ENCODE data around the gene IL6R. TPM values are rescaled to one million over a fixed set of nuclear protein-coding genes. Genes with fewer than 3 reads are reported as not detected.

IL6R gene
- total and polyA plus RNA-seq, 2 of the 4 experiments (the other 2 are of a cell fraction), result 5.3 to 9.5 TPM

GRCh38 chr1:154501423-154502065 is 96.4 kb downstream of the IL6R start:
- TF ChIP-seq CEBPB (IDR thresholded peaks at IDR 0.05; ENCODE audit: low read depth, low read length) (peak; percentile 80), USF2 (IDR thresholded peaks at IDR 0.05; ENCODE audit: low read depth, low read length) (no peak), CTCF (conservative IDR thresholded peaks at IDR 0.05; ENCODE audit: low read depth, low read length) (no peak), MAFK (IDR thresholded peaks at IDR 0.05; ENCODE audit: low read depth, low read length) (no peak)
- Histone ChIP-seq H3K23ac (ENCODE audit: low read depth, low read length) (no peak overlapping the region), H3K4ac (ENCODE audit: low read depth, low read length) (no peak overlapping the region), H4K8ac (ENCODE audit: low read depth in 2 of 2, low read length in 2 of 2) (no peak overlapping the region), H3K9ac (ENCODE audit: low read depth, low read length) (no peak overlapping the region), H3K36me3 (ENCODE audit: control insufficient read depth, insufficient read depth, low read length) (no peaks in the 10 kb centered on the region), H4K20me1 (ENCODE audit: insufficient read depth, low read length) (no peaks in the 10 kb centered on the region), H3K79me1 (ENCODE audit: low read depth in 1 of 2, low read length in 2 of 2) (no peaks in the 10 kb centered on the region), H3K4me1 (ENCODE audit: control insufficient read depth, insufficient read depth, low read length) (peaks cover 2% of the 10 kb centered on the region; the same call in 1 of the 2 replicates), H3K4me3 (ENCODE audit: insufficient read depth, low read depth, low read length) (peak overlapping the region; percentile 2; the same call in 1 of the 2 replicates), H3K27ac (ENCODE audit: insufficient read depth, low read length) (no peak overlapping the region), H3K56ac (ENCODE audit: extremely low read depth, insufficient read depth, low read length) (no peak overlapping the region), H2AK9ac (replicated peaks; ENCODE audit: low read depth, low read length, poor library complexity) (peak overlapping the region; percentile 37), H3K18ac (ENCODE audit: low read depth, low read length) (no peak overlapping the region), H3K14ac (replicated peaks; ENCODE audit: low read depth, low read length) (no peak overlapping the region), H2AK5ac (ENCODE audit: low read depth, low read length) (no peak overlapping the region), H2BK20ac (ENCODE audit: low read depth, low read length) (no peak overlapping the region), H3K4me2 (ENCODE audit: low read depth, low read length) (no peak overlapping the region; the same call in 1 of the 2 replicates), H3K27me3 (ENCODE audit: control insufficient read depth, insufficient read depth, low read length) (peaks cover 69% of the 10 kb centered on the region), H2BK15ac (ENCODE audit: low read depth, low read length) (no peak overlapping the region), H4K91ac (ENCODE audit: insufficient read depth, low read depth, low read length) (no peak overlapping the region), H4K5ac (ENCODE audit: low read depth, low read length) (no peak overlapping the region), H2AFZ (replicated peaks; ENCODE audit: low read length, poor library complexity) (peak overlapping the region; percentile 49), H3K9me3 (ENCODE audit: control insufficient read depth, insufficient read depth, low read length) (peaks cover 29% of the 10 kb centered on the region), H3K9me1 (ENCODE audit: insufficient read depth, low read length) (no peaks in the 10 kb centered on the region), H2BK5ac (ENCODE audit: low read depth, low read length, poor library complexity, severe bottlenecking) (no peak overlapping the region), H2BK120ac (ENCODE audit: low read depth, low read length) (no peak overlapping the region)
- peak; percentile 35 for ATAC-seq (ENCODE audit: low read depth)
- in situ Hi-C loops (cut with MboI; ENCODE audit: low sequenced_read_pairs), result no loop called here
- POLR2A ChIA-PET (ENCODE audit: unreplicated experiment), result no interaction called here
- no peak for DNase-seq
- 3% methylated on average over 41 of the region's 54 CpGs; no CpG with 5 or more reads in 1 of the 2 experiments for WGBS, 2 experiments (ENCODE audit: extremely low coverage in 2 of 2, insufficient read length in 1 of 2)
- dilution Hi-C loops (cut with HindIII; ENCODE audit: low sequenced_read_pairs, unreplicated experiment), result no loop called here
- intact Hi-C loops (cut with micrococcal nuclease), result no loop called here
- CTCF ChIA-PET, result no interaction called here
- BruUV-seq (replicated peaks), result no TSS peak

All from IMR-90 (cell line).